HG03575 (cell line): ENCODE results near the gene HIVEP2.

Experiments used
- ATAC-seq: cut with Tn5 transposase; IDR thresholded peaks from one replicate; pipeline ENCODE4 v1.9.1; 2021; ENCODE audit not compliant: unreplicated experiment, insufficient number of reproducible peaks, low FRiP score; ENCODE audit errors: extremely low read depth

Gene HIVEP2

GRCh38 chr6:142707255-142707654 lies 237.7 kb downstream of the HIVEP2 start:
- ATAC-seq: no peak

- ATAC-seq: no peak
Measured at GRCh38 chr6:142706210-142706609, 238.8 kb downstream of the HIVEP2 start.

- ATAC-seq: no peak
Measured at GRCh38 chr6:142705054-142705453, 239.9 kb downstream of the HIVEP2 start.

GRCh38 chr6:142702501-142703460 lies 242.2 kb downstream of the HIVEP2 start:
- no peak for ATAC-seq
